ENCODE results near the gene MSRB3.
"Not testable (repeated sequence)": the region's sequence is repeated elsewhere in the genome, so short reads cannot be mapped to it uniquely, and the experiment has no call there.

The MSRB3 gene

GRCh38 chr12:65313719-65314317 lies 35.3 kb downstream of the MSRB3 start:
- no peak for DNase-seq (ENCODE audit: low read depth, low spot score)
- TF ChIP-seq CTCF (IDR thresholded peaks at IDR 0.05; ENCODE audit: insufficient read depth, low read length, missing control alignments) = peak; percentile 11
- POLR2A ChIA-PET = no interaction called here
- no peak overlapping the region for H3K4me3 ChIP-seq (ENCODE audit: low read depth, low read length)
- CTCF ChIA-PET = interaction anchor here (0.6 to 3.5 kb wide), 12 partner anchors 10 to 793 kb away, joined by 3 to 20 read pairs (median 4); no protein-coding TSS in a partner anchor

- POLR2A ChIA-PET; H3K4me3 ChIP-seq (ENCODE audit: low read depth, low read length); DNase-seq (ENCODE audit: low read depth, low spot score): not testable (repeated sequence)
- CTCF ChIA-PET = interaction anchor here (1.2 to 1.5 kb wide), 2 partner anchors 528 to 721 kb away, joined by 3 read pairs; no protein-coding TSS in a partner anchor
These were observed 36.8 kb downstream of the MSRB3 start for GRCh38 chr12:65315238-65315637.

GRCh38 chr12:65318186-65318685 lies 39.8 kb downstream of the MSRB3 start:
- CTCF ChIA-PET = interaction anchor here (0.7 to 1.1 kb wide), 3 partner anchors 8 to 239 kb away, joined by 3 to 4 read pairs (median 4); no protein-coding TSS in a partner anchor
- POLR2A ChIA-PET = no interaction called here
- no peak for TF ChIP-seq CTCF (IDR thresholded peaks at IDR 0.05; ENCODE audit: insufficient read depth, low read length, missing control alignments)
- no peak for DNase-seq (ENCODE audit: low read depth, low spot score)
- no peak overlapping the region for H3K4me3 ChIP-seq (ENCODE audit: low read depth, low read length)

GRCh38 chr12:65319688-65320200 lies 41.3 kb downstream of the MSRB3 start:
- DNase-seq (ENCODE audit: low read depth, low spot score) = no peak
- CTCF ChIA-PET = interaction anchor here (1.0 kb wide), 1 partner anchor 14 kb away, joined by 4 read pairs; no protein-coding TSS in a partner anchor
- POLR2A ChIA-PET = no interaction called here
- H3K4me3 ChIP-seq (ENCODE audit: low read depth, low read length) = no peak overlapping the region
- no peak for TF ChIP-seq CTCF (IDR thresholded peaks at IDR 0.05; ENCODE audit: insufficient read depth, low read length, missing control alignments)

- no peak for DNase-seq (ENCODE audit: low read depth, low spot score)
- POLR2A ChIA-PET = no interaction called here
- no peak overlapping the region for H3K4me3 ChIP-seq (ENCODE audit: low read depth, low read length)
- TF ChIP-seq CTCF (IDR thresholded peaks at IDR 0.05; ENCODE audit: insufficient read depth, low read length, missing control alignments) = no peak
- CTCF ChIA-PET = interaction anchor here (1.1 to 1.8 kb wide), 2 partner anchors 9 to 17 kb away, joined by 3 to 7 read pairs; no protein-coding TSS in a partner anchor
These were observed 44.6 kb downstream of the MSRB3 start for GRCh38 chr12:65323070-65323469.

GRCh38 chr12:65324056-65324455 lies 45.6 kb downstream of the MSRB3 start:
- ChIA-PET POLR2A (no interaction called here), CTCF (interaction anchor here (0.9 to 1.8 kb wide), 2 partner anchors 10 to 555 kb away, joined by 3 to 7 read pairs; no protein-coding TSS in a partner anchor)
- no peak for TF ChIP-seq CTCF (IDR thresholded peaks at IDR 0.05; ENCODE audit: insufficient read depth, low read length, missing control alignments)
- no peak overlapping the region for H3K4me3 ChIP-seq (ENCODE audit: low read depth, low read length)
- no peak for DNase-seq (ENCODE audit: low read depth, low spot score)

Measured in AG04449 (cell line).